Left ventricle myocardium inferior (tissue), 1 donor: ENCODE results near the gene ZNF143. TPM values are rescaled to one million over a fixed set of nuclear protein-coding genes. Genes with fewer than 3 reads are reported as not detected.

ENCODE experiments used
- DNase-seq: peaks from one replicate; pipeline ENCODE4 v3.0.0-alpha.2; 2020
- H3K27ac ChIP-seq: fragments of 200-600 bp; replicated peaks from 2 replicates; pipeline ENCODE4 v1.8.0; 2021
- H3K27me3 ChIP-seq: fragments of 200-600 bp; 2 replicates; pipeline ENCODE4 v1.8.0; 2021; ENCODE audit warnings: low read depth
- H3K36me3 ChIP-seq: fragments of 200-600 bp; 2 replicates; pipeline ENCODE4 v1.8.0; 2021
- H3K4me1 ChIP-seq: fragments of 200-600 bp; 2 replicates; pipeline ENCODE4 v1.8.0; 2021
- H3K4me3 ChIP-seq: fragments of 200-600 bp; 2 replicates; pipeline ENCODE4 v1.8.0; 2021; ENCODE audit warnings: mild to moderate bottlenecking, moderate library complexity
- H3K9me3 ChIP-seq: fragments of 200-600 bp; replicated peaks from 2 replicates; pipeline ENCODE4 v1.8.0; 2021
- intact Hi-C: fragments of 100-400 bp; cut with micrococcal nuclease; formaldehyde crosslinking; loops from one replicate; pipeline ENCODE4 v1.11.0; 2022
- total RNA-seq: library from RNA; stranded (reverse); fragmentation: NEBNext Ultra II Directional; extraction: Animal tissue kit (Norgen Biotek cat#: 25700); gene quantifications from one replicate; pipeline ENCODE4 v1.2.1, GENCODE V29; 2021
- TF ChIP-seq, protein P1 (sequence below): fragments of 200-600 bp; IDR thresholded peaks from 2 replicates; pipeline ENCODE4 v1.8.0; 2021; ENCODE audit warnings: antibody characterized with exemption, mild to moderate bottlenecking, borderline replicate concordance
- donor health status: DM: no; HTN: yes; CAD: no; lungs with severe emphysema.

ZNF143 gene
- total RNA-seq, 1 donor from 2014 or later = 21.7 TPM

DNA sequence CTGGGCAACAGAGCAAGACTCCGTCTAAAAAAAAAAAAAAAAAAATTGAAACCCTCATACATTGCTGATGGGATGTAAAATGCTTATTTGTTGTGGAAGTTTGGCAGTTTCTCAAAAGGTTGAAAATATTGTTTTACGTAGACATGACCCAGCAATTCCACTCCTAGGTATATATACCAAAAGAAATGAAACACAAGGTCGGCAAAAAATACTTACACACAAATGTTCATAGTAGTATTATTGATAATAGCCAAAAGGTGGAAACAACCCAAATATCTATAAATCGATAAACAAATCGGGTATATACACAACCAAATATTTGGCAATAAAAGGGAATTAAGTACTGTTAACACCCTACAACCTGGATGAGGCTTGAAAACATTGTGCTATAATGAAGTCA, 5.1 kb upstream of the ZNF143 start:
- Histone ChIP-seq H3K27me3 (no peaks in the 10 kb centered on the region), H3K27ac (no peak overlapping the region), H3K4me1 (peaks cover 13% of the 10 kb centered on the region), H3K36me3 (no peaks in the 10 kb centered on the region), H3K9me3 (peaks cover 22% of the 10 kb centered on the region), H3K4me3 (no peak overlapping the region)
- intact Hi-C loops = no loop called here
- DNase-seq = no peak
- TF ChIP-seq, protein P1, sequence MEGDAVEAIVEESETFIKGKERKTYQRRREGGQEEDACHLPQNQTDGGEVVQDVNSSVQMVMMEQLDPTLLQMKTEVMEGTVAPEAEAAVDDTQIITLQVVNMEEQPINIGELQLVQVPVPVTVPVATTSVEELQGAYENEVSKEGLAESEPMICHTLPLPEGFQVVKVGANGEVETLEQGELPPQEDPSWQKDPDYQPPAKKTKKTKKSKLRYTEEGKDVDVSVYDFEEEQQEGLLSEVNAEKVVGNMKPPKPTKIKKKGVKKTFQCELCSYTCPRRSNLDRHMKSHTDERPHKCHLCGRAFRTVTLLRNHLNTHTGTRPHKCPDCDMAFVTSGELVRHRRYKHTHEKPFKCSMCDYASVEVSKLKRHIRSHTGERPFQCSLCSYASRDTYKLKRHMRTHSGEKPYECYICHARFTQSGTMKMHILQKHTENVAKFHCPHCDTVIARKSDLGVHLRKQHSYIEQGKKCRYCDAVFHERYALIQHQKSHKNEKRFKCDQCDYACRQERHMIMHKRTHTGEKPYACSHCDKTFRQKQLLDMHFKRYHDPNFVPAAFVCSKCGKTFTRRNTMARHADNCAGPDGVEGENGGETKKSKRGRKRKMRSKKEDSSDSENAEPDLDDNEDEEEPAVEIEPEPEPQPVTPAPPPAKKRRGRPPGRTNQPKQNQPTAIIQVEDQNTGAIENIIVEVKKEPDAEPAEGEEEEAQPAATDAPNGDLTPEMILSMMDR = no peak

- intact Hi-C loops = no loop called here
- DNase-seq = no peak
- Histone ChIP-seq H3K27ac (peak overlapping the region; percentile 99), H3K9me3 (no peaks in the 10 kb centered on the region), H3K4me3 (peak overlapping the region; percentile 84), H3K36me3 (no peaks in the 10 kb centered on the region), H3K27me3 (no peaks in the 10 kb centered on the region), H3K4me1 (peaks cover 35% of the 10 kb centered on the region)
- TF ChIP-seq, protein P1 = no peak
These were observed 1.0 kb upstream of the ZNF143 start for GRCh38 chr11:9459667-9460321.

DNA sequence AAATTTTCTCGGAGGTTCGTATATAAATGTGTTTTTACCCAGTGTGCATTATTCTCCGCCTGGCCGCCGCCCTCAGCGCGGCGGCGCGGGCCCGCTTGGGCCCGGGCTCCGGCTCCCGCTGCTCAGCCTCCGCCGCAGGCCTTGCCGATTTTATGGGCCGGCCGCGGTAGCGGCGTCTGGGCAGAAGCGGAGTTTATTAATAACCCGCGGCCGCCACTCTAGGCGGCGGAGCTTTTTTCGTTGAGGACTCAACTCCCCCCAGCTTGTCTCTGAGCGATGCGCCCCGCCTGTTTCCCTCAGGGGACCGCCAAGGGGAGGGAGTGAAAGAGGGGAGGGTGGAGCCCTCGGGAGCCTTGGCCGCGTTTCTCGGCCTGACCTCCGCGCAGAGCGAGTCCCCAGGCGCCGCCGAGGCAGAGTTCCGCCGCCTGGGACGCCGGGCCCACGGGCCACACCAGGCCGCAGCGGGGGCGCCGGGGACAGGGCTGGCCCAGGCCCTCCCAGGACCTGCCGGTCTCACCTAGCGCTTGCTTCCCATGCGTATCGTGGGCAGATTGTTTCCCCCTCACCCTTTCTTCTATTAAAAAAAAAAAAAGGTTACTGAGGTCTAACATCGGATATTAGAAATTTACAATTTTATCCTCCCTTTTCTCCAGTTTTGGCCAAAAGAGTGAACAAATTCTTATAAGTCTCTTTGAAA, 399 bp downstream of the ZNF143 start:
- H3K27me3 ChIP-seq = no peaks in the 10 kb centered on the region
- DNase-seq = peak; percentile 89
- intact Hi-C loops = no loop called here

GRCh38 chr11:9461760-9462134, 935 bp downstream of the ZNF143 start:
- H3K9me3 ChIP-seq = no peaks in the 10 kb centered on the region
- no peak for DNase-seq
- intact Hi-C loops = no loop called here
- no peaks in the 10 kb centered on the region for H3K36me3 ChIP-seq
- peak overlapping the region; percentile 99 for H3K27ac ChIP-seq
- no peaks in the 10 kb centered on the region for H3K27me3 ChIP-seq
- peaks cover 35% of the 10 kb centered on the region for H3K4me1 ChIP-seq
- H3K4me3 ChIP-seq = peak overlapping the region; percentile 84
- TF ChIP-seq, protein P1 = no peak

More for the DNA sequence above, 399 bp downstream of the ZNF143 start:
- Histone ChIP-seq H3K4me3 (peak overlapping the region; percentile 84), H3K4me1 (peaks cover 35% of the 10 kb centered on the region), H3K27ac (peak overlapping the region; percentile 99), H3K9me3 (no peaks in the 10 kb centered on the region), H3K36me3 (no peaks in the 10 kb centered on the region)
- TF ChIP-seq, protein P1 = no peak

- TF ChIP-seq, protein P1 = no peak
- H3K36me3 ChIP-seq = no peaks in the 10 kb centered on the region
- H3K27me3 ChIP-seq = no peaks in the 10 kb centered on the region
- H3K4me1 ChIP-seq = peaks cover 35% of the 10 kb centered on the region
- H3K9me3 ChIP-seq = no peaks in the 10 kb centered on the region
- peak overlapping the region; percentile 99 for H3K27ac ChIP-seq
- H3K4me3 ChIP-seq = peak overlapping the region; percentile 84
- no peak for DNase-seq
- intact Hi-C loops = no loop called here
These were observed 1.5 kb downstream of the ZNF143 start for GRCh38 chr11:9462172-9462799.
